ENCODE results near the gene HAVCR1. TPM values are rescaled to one million over a fixed set of nuclear protein-coding genes. Genes with fewer than 3 reads are reported as not detected.
A peak's percentile ranks its signal among the peaks of the same experiment; 100 is the strongest.

The HAVCR1 gene
- total RNA-seq, 1 experiment from 2014 or later: not detected

GRCh38 chr5:157085930-157086329 is 27.0 kb upstream of the HAVCR1 start:
- H4K20me1 ChIP-seq (ENCODE audit: insufficient read depth): no peaks in the 10 kb centered on the region
- CTCF ChIA-PET: no interaction called here
- BruUV-seq (replicated peaks): no TSS peak

DNA sequence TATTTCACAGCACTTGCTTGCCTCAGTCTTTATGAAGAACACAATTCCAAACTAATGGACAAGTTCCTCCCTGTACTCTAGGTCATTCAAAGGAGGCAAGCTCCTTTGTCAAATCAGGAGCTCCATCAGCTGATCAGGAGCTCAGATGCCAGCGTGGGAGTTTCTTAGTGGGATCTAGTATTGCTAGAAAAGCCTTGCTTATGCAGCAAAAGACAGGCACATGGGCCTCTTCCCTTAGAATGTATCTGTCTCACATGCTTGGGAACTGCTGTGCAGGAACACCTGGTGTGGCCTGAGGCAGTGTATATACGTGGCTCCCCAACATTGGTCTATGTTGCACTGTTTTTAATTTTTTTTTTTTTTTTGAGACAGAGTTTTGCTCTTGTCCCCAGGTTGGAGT is 21.4 kb upstream of the HAVCR1 start:
- no peak for DNase-seq
- Histone ChIP-seq H4K20me1 (ENCODE audit: insufficient read depth) (no peaks in the 10 kb centered on the region), H3K27ac (no peak overlapping the region), H2AFZ (no peak overlapping the region), H3K36me3 (ENCODE audit: low read depth) (no peaks in the 10 kb centered on the region), H3K9me2 (ENCODE audit: insufficient read depth) (no peaks in the 10 kb centered on the region), H3K4me3 (no peak overlapping the region), H3K79me2 (ENCODE audit: low read depth) (no peaks in the 10 kb centered on the region), H3F3A (ENCODE audit: insufficient read depth, low read depth) (no peaks in the 10 kb centered on the region), H3K9me3 (ENCODE audit: insufficient read depth, low read depth) (no peaks in the 10 kb centered on the region), H3K4me1 (replicated peaks; ENCODE audit: insufficient read depth) (no peaks in the 10 kb centered on the region; the same call in 1 of the 2 replicates), H3K4me2 (no peak overlapping the region), H3K27me3 (ENCODE audit: insufficient read depth, low read depth) (no peaks in the 10 kb centered on the region)
- no peak for TF ChIP-seq CTCF (conservative IDR thresholded peaks at IDR 0.05)
- TF ChIP-seq EZH2 (IDR thresholded peaks at IDR 0.05; ENCODE audit: low read depth): no peak
- CTCF ChIA-PET: no interaction called here
- no TSS peak for BruUV-seq (replicated peaks)
- intact Hi-C loops (cut with micrococcal nuclease; ENCODE audit: unreplicated experiment): no loop called here
- POLR2A ChIA-PET (ENCODE audit: unreplicated experiment): no interaction called here

More at GRCh38 chr5:157085930-157086329, 27.0 kb upstream of the HAVCR1 start:
- TF ChIP-seq EZH2 (IDR thresholded peaks at IDR 0.05; ENCODE audit: low read depth) (no peak), CTCF (conservative IDR thresholded peaks at IDR 0.05) (no peak)
- H3K4me2 ChIP-seq: no peak overlapping the region
- POLR2A ChIA-PET (ENCODE audit: unreplicated experiment): no interaction called here
- H3K36me3 ChIP-seq (ENCODE audit: low read depth): no peaks in the 10 kb centered on the region
- no peak for DNase-seq
- no peak overlapping the region for H3K27ac ChIP-seq
- intact Hi-C loops (cut with micrococcal nuclease; ENCODE audit: unreplicated experiment): no loop called here
- H3K27me3 ChIP-seq (ENCODE audit: insufficient read depth, low read depth): no peaks in the 10 kb centered on the region
- H2AFZ ChIP-seq: no peak overlapping the region
- no peak overlapping the region for H3K4me3 ChIP-seq
- no peaks in the 10 kb centered on the region for H3K79me2 ChIP-seq (ENCODE audit: low read depth)
- H3F3A ChIP-seq (ENCODE audit: insufficient read depth, low read depth): no peaks in the 10 kb centered on the region
- H3K4me1 ChIP-seq (replicated peaks; ENCODE audit: insufficient read depth): no peaks in the 10 kb centered on the region
- H3K9me3 ChIP-seq (ENCODE audit: insufficient read depth, low read depth): no peaks in the 10 kb centered on the region
- no peaks in the 10 kb centered on the region for H3K9me2 ChIP-seq (ENCODE audit: insufficient read depth)

DNA sequence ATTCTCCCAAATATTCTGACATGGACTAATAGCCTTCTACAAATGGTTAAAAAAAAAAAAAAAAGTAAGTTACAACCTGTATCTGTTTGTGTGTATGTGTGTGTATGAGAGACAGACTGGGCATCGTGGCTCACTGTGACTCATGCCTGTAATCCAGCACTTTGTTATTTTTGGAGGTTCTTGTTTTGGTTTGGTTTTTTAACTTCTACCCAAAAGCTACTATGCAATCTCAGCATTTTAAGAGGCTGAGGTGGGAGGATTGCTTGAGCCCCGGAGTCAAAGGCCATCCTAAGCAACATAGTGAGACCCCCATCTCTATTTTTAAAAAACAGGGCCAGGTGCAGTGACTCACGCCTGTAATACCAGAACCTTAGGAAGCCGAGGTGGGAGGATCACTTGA is 17.6 kb upstream of the HAVCR1 start:
- POLR2A ChIA-PET (ENCODE audit: unreplicated experiment): no interaction called here
- Histone ChIP-seq H3K4me3 (no peak overlapping the region), H3K27ac (no peak overlapping the region)

More for the DNA sequence above, 17.6 kb upstream of the HAVCR1 start:
- no peak for TF ChIP-seq EZH2 (IDR thresholded peaks at IDR 0.05; ENCODE audit: low read depth)
- no peak for TF ChIP-seq CTCF (conservative IDR thresholded peaks at IDR 0.05)
- no peaks in the 10 kb centered on the region for H3K27me3 ChIP-seq (ENCODE audit: insufficient read depth, low read depth)
- H3K79me2 ChIP-seq (ENCODE audit: low read depth): no peaks in the 10 kb centered on the region
- CTCF ChIA-PET: interaction anchor here (0.6 kb wide), 1 partner anchor 48 kb away, joined by 7 read pairs; no protein-coding TSS in a partner anchor
- DNase-seq: peak in 1 of 2 experiments; percentile 9
- H3K9me3 ChIP-seq (ENCODE audit: insufficient read depth, low read depth): no peaks in the 10 kb centered on the region
- peaks cover 19% of the 10 kb centered on the region for H3K4me1 ChIP-seq (replicated peaks; ENCODE audit: insufficient read depth)
- intact Hi-C loops (cut with micrococcal nuclease; ENCODE audit: unreplicated experiment): no loop called here
- 0 out of 2 replicates have a peak overlapping the region, but pooled peaks have one; percentile 58 for H2AFZ ChIP-seq
- no peaks in the 10 kb centered on the region for H3K9me2 ChIP-seq (ENCODE audit: insufficient read depth)
- H4K20me1 ChIP-seq (ENCODE audit: insufficient read depth): no peaks in the 10 kb centered on the region
- H3F3A ChIP-seq (ENCODE audit: insufficient read depth, low read depth): 0 out of 2 replicates have a peak, but pooled peaks cover 4% of the 10 kb centered on the region
- no TSS peak for BruUV-seq (replicated peaks)
- no peaks in the 10 kb centered on the region for H3K36me3 ChIP-seq (ENCODE audit: low read depth)
- peak overlapping the region; percentile 45; the same call in 1 of the 2 replicates for H3K4me2 ChIP-seq

Measured in PC-9 (cell line).